ENCODE data around the gene ALDH9A1.
"Not testable (repeated sequence)": the region's sequence is repeated elsewhere in the genome, so short reads cannot be mapped to it uniquely, and the experiment has no call there.

The ALDH9A1 gene

GRCh38 chr1:165697881-165698760 lies at the start of gene ALDH9A1:
Gene ALDH9A1, minus strand, starts transcription at chr1:165698562. Its CDS starts 4 bp downstream, at chr1:165698558.
- peak; percentile 88 for DNase-seq

GRCh38 chr1:165747632-165748447 lies 49.5 kb upstream of the ALDH9A1 start:
- DNase-seq, result no peak

GRCh38 chr1:165744913-165745312 lies 46.6 kb upstream of the ALDH9A1 start:
- DNase-seq, result not testable (repeated sequence)

- no peak for DNase-seq
Measured at GRCh38 chr1:165742194-165742593, 43.8 kb upstream of the ALDH9A1 start.

- DNase-seq, result no peak
Measured at GRCh38 chr1:165738794-165739193, 40.4 kb upstream of the ALDH9A1 start.

GRCh38 chr1:165737196-165737595 lies 38.8 kb upstream of the ALDH9A1 start:
- no peak for DNase-seq

GRCh38 chr1:165734906-165735305 lies 36.5 kb upstream of the ALDH9A1 start:
- DNase-seq, result no peak

- DNase-seq, result no peak
Measured at GRCh38 chr1:165726841-165727240, 28.5 kb upstream of the ALDH9A1 start.

- DNase-seq, result no peak
Measured at GRCh38 chr1:165726169-165726568, 27.8 kb upstream of the ALDH9A1 start.

- DNase-seq, result peak; percentile 35
Measured at GRCh38 chr1:165717918-165718515, 19.7 kb upstream of the ALDH9A1 start.

- not testable (repeated sequence) for DNase-seq
Measured at GRCh38 chr1:165716265-165717051, 18.1 kb upstream of the ALDH9A1 start.

- no peak for DNase-seq
Measured at GRCh38 chr1:165712764-165713163, 14.4 kb upstream of the ALDH9A1 start.

- no peak for DNase-seq
Measured at GRCh38 chr1:165707984-165708706, 9.8 kb upstream of the ALDH9A1 start.

- DNase-seq, result no peak
Measured at GRCh38 chr1:165703648-165704047, 5.3 kb upstream of the ALDH9A1 start.

- DNase-seq, result not testable (repeated sequence)
Measured at GRCh38 chr1:165701922-165702321, 3.6 kb upstream of the ALDH9A1 start.

- DNase-seq, result no peak
Measured at GRCh38 chr1:165699577-165699976, 1.2 kb upstream of the ALDH9A1 start.

GRCh38 chr1:165698761-165699052 lies 345 bp upstream of the ALDH9A1 start:
- no peak for DNase-seq

GRCh38 chr1:165697491-165697880 lies 876 bp downstream of the ALDH9A1 start:
- no peak for DNase-seq

GRCh38 chr1:165696625-165697100 lies 1.7 kb downstream of the ALDH9A1 start:
- no peak for DNase-seq

GRCh38 chr1:165695031-165695430 lies 3.3 kb downstream of the ALDH9A1 start:
- DNase-seq, result no peak

- no peak for DNase-seq
Measured at GRCh38 chr1:165688046-165688445, 10.3 kb downstream of the ALDH9A1 start.

GRCh38 chr1:165686971-165687433 lies 11.4 kb downstream of the ALDH9A1 start:
- no peak for DNase-seq

Data from CD4-positive, alpha-beta T cell treated with Interleukin-12 subunit alpha and Interleukin-12 subunit beta, for 1 hour (primary cell).